ENCODE measurements around the gene NKIRAS1.

- TF ChIP-seq CTCF (IDR thresholded peaks at IDR 0.05) (no peak), ZFX (IDR thresholded peaks at IDR 0.05; ENCODE audit: borderline replicate concordance) (no peak)
Observed at GRCh38 chr3:23886311-23886710, 30.5 kb downstream of the NKIRAS1 start.

Measured in 22Rv1 (cell line).